Stimulated activated CD4-positive, alpha-beta T cell treated with anti-CD3 and anti-CD28 coated beads, Interleukin-15, amount 100 ng/mL, for 48 hours (primary cell): ENCODE measurements around the gene TSPY4.
"Not testable (repeated sequence)": the region's sequence is repeated elsewhere in the genome, so short reads cannot be mapped to it uniquely, and the experiment has no call there.

Source experiments
- DNase-seq, 2 donors: peaks; one replicate each; pipeline ENCODE4 v3.0.0-alpha.2; 2020; ENCODE audit warnings: low read depth in 2 of 2

The TSPY4 gene, protein sequence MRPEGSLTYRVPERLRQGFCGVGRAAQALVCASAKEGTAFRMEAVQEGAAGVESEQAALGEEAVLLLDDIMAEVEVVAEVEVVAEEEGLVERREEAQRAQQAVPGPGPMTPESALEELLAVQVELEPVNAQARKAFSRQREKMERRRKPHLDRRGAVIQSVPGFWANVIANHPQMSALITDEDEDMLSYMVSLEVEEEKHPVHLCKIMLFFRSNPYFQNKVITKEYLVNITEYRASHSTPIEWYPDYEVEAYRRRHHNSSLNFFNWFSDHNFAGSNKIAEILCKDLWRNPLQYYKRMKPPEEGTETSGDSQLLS

GRCh38 chrY:9337164-9337563, at the start of gene TSPY4:
TSPY4 (plus strand) TSS chrY:9337464; CDS start chrY:9337510, 46 bp downstream.
- DNase-seq = not testable (repeated sequence)

- DNase-seq = no peak
Measured at GRCh38 chrY:9320996-9321395, 16.3 kb upstream of the TSPY4 start.

GRCh38 chrY:9357497-9357896, 20.2 kb downstream of the TSPY4 start, which contains the start of gene TSPY8:
TSPY8 (plus strand) TSS chrY:9357797; CDS start chrY:9357843, 46 bp downstream.
- DNase-seq = not testable (repeated sequence)
